Activated CD4-positive, alpha-beta T cell treated with anti-CD3 and anti-CD28 coated beads, Interleukin-2, amount 50 U/mL, for 1 hour (primary cell): ENCODE data around the gene TUBGCP3.

Experiments used
- DNase-seq: peaks from one replicate; pipeline ENCODE4 v3.0.0-alpha.2; 2020

Gene TUBGCP3

DNA sequence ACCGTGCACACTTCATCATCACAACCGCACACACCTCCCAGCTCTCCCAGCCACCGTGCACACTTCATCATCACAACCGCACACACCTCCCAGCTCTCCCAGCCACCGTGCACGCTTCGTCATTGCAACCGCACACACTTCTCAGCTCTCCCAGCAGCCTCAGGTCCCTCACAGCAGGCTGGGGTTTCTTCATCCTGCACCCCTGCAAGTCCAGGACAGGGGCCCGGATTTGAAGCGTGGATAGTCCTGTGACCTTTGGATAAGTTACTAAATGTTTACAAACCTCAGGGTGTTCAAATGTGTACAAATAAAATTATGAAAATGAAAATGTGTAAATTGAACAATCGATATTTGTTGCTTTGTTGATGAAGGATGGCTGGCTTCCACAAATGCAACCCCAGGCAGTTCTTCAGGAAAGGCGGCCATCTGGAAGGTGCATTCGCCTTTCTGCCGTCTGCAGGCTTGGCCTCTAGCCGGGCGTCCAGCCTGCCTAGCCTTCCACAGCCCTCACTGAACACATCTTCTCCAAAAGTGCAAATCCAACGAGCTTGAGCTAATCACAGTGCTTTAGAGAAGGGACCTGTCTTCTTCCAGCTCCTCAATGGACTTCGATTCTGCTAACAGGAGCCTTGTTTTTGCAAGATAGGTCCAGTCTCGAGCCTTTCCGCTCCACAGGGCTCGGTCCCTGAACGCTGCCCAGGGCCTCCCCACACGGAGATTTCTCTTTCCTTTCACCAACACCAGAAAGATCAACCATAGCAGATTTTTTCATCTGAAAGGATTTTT is 137.6 kb downstream of the TUBGCP3 start:
- no peak for DNase-seq

DNA sequence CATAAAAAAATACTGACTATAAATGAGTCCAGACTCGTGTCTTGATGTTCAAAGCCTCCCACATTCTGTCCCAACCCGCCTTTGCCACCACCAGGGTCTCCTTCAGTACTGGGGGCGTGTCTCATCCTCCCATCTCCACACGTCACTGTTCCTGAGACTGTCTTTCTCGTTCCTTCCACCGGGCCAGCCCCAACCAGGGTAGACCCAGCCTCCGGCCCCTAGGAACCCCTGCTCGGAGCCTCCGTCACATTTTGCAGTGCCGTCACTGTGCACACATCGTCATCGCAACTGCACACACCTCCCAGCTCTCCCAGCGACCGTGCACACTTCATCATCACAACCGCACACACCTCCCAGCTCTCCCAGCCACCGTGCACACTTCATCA is 138.4 kb downstream of the TUBGCP3 start:
- no peak for DNase-seq

DNA sequence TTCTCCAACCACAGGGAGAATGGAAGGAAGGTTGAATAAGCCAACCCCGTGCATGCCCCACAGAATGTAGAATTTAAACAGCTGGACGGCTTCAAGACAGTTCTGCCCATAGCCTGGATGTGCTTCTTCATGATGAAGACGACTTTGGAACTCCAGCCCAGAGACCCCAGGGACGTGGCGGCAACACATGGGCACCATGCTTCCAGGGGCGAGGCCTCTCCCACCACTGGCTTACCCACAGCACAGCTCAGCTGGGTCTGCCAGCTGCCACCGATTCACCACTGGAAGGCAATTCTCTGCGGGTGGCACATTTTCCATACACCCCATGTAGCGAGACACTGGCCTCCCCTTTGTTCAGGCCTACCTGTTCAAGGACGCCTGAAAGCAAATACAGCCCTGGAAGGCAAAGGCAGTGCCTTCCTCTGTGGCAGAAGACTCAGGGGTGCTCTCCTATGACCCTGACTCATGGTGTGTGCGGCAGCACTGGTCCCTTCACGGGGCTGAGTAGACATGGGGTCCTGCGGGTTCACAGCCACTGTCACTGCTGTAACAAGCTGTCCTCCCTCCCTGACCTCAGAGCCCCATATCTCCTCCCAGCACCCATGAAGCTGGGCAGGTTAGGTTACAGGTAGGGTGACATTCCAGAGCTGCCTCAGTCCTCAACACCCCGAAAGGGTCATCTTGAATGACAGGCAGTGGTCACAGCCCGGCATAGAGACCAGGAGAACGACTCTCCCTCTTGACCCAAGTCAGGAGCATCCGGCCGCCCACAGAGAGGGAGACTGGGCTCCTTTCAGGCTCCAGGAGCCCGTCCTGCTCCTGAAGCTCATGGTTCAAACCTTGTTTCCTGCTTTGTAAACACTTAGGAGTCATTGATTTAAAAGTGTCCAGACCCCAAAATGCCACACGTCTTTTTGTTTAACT is 139.1 kb downstream of the TUBGCP3 start:
- DNase-seq: no peak

DNA sequence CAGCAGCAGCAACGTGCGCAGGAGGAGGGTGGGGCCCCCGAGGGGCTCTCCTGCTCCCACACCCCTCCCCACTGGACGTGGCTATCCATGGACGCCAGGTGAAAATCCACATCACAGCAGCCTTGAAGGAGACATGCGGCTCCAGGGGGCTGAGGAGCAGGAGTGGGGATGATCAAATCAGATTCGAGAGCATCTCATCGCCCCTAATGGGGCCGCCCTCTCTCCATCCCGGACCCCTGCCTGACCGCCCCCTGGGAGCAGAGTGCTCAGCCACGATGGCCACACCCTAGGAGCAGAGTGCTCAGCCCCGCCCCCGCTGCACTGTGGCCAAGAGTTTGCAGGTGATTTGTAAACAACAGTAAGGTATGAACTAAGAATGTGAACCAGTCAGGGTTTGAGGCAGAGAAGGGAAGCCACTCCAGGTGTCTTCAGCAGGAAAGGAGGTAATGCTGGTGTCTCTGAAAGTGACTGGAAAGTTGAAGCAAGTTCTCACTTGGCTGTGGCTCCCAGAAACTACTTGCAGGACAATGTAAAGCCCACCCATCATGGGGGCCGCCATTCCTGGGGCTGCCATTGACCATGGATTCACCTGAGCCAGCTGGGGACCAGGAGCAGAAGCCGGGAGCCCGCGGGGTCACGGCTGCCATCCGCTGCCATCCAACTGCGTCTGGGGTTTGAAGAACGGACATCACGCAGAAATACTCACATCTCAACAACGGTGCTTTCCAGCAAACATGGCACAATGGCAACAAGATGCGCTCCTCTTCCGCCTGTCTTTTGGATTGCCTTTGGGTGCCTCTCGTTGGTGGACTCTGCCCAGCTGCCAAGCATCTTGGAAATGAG is 140.0 kb downstream of the TUBGCP3 start:
- no peak for DNase-seq

DNA sequence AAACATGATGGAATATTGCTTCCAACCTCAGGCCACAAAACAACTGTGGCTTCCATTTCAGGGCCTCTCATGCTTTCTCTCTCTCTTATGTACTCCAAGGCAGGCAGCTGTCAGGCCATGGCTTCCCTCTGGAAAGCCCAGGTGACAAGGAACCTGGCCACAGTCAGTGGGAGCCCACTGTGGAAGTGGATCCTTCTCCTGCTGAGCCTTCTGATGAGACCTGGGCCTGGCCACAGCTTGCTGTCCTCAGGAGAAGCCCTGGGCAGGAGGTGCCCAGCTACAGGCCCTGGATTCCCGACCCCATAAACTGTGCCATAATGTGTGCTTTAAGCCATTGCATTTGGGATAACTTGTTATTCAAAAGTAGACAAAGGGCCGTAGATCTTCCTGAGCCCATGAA is 140.6 kb downstream of the TUBGCP3 start:
- no peak for DNase-seq

DNA sequence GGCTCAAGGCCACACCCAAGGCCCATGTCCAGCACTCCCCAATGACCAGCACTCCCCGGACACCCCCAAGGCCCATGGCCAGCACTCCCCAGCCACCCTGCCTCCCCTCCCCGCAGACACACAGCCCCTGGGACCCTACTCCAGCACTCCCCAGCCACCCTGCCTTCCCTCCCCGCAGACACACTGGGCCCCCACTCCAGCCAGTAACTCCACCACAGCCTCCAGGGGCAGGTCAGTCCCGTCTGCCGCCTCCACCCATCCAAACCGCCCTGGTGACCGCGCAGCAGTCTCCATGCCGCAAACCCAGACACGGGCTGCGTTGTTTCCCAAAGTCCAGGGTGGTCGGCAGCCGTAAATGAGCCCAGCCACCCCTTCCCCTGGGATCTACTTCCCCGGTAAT is 141.1 kb downstream of the TUBGCP3 start:
- DNase-seq: no peak

DNA sequence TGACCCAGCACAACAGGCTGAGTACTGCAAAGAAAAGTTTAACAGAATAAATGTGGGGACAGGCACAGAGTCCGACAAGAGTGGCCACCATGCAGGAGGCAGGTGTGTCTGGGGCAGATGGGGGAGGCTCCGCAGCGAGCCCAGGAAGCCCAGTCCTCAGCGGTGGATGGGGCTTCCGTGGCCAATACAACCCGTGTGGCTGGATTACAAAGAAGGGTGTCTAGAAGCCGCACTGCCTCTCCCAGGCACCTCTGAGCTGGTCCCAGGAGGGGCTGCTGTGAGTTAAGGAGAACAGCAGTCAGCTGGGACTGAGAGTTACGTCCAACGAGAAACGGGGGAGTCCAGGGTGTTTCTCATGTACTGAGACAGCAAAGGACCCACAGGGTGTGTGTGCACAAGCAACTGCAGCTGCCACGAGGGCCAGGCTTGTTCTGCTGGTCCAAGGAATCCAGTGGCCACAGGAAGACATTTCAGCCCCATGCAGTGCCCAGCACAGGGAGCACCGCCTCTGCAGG is 141.5 kb downstream of the TUBGCP3 start:
- no peak for DNase-seq

DNA sequence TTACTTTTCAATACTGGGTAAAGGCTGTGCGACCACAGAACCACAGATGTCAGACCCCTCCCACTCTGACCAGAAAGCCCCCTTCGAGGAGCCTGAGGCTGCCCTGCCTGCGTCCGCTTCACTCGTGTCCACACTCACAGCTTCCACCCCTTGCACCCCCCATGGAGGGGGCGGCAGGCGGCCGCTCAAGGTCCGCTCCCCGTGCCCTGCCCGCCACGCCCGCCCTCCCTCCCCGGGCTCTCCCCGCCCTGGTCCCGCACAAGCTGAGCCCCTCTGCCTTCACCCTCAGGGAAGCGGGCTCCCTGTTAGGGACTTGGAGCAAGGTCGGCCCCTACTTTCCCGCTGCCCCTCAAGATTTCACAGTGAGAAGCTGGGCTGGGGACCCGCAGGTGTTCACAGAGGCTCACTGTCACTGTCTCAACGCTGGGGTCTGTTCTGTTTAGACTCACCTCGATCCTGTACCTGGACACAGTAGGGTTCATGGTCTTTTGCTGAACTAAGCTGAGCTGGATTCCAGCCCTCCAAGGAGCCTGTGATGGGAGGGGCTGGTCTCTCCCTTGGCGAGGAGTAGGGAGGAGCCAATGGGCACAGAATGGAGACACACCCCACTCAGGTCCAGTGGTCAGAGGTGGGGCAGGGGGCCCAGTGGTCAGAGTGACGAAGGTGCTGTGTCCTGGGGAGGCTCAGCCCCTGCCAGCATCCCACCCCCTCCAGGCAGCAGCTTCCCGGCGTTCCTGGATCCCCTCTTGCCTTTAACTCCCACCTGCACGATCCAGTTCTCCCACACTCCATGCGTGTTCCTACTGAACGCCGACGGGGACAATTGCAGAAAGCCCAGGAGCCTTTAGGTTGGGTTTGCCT is 142.3 kb downstream of the TUBGCP3 start:
- no peak for DNase-seq

DNA sequence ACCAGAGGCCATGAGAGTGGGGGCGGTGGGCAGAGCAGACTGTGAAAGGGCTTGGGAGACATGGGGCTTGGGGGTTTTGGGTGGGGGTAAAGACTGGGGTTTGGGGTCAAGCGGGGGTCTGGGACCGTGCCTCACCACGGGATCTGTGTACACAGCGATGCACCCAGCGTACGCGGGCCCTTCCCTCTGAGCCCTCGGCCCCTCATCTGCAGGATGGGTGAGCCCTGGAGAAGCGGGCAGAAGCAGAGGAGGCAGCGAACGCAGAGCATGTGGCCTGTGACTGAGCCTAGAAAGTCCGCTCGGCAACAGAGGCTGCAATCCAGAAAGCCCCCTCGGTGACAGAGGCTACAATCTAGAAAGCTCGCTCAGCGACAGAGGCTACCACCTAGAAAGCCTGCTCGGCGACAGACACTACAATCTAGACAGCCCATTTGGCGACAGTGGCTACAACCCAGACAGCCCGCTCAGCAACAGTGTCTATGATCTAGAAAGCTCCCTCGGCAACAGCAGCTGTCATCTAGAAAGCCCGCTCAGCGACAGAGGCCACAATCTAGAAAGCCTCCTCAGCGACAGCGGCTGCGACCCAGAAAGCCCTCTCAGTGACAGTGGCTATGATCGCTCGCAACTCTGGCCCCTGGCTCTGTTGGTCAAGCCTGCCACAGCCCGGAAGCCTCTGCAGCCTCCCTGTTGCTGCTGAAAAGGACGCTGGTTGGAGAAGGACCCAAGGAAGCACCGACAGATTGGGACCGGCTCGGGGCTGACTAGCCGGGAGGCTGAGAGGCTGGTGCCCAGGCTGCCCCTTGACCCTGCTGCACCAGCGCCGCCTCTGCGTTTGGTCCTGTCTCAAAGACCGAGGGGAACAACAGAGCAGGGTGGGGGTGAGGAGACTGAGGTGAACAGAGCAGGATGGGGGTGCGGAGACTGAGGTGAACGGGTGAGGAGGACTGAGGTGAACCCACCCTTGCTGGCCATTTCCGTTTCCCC is 143.2 kb downstream of the TUBGCP3 start:
- DNase-seq: no peak

DNA sequence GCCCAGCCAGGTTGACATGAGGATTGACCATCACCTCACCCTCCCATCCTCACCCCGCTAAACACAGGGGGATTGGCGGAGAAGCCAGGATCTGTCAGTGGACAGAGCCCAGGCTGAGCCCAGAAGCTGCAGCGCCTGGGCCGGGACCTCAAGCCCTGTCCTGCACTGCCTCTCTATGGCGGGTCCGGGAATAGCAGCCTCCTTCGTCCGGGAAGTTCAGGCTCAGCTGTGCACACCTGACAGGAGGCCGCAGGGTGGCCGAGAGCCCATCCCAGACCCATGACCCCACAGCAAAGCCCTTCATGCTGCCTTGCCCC is 144.0 kb downstream of the TUBGCP3 start:
- peak; percentile 28 for DNase-seq

DNA sequence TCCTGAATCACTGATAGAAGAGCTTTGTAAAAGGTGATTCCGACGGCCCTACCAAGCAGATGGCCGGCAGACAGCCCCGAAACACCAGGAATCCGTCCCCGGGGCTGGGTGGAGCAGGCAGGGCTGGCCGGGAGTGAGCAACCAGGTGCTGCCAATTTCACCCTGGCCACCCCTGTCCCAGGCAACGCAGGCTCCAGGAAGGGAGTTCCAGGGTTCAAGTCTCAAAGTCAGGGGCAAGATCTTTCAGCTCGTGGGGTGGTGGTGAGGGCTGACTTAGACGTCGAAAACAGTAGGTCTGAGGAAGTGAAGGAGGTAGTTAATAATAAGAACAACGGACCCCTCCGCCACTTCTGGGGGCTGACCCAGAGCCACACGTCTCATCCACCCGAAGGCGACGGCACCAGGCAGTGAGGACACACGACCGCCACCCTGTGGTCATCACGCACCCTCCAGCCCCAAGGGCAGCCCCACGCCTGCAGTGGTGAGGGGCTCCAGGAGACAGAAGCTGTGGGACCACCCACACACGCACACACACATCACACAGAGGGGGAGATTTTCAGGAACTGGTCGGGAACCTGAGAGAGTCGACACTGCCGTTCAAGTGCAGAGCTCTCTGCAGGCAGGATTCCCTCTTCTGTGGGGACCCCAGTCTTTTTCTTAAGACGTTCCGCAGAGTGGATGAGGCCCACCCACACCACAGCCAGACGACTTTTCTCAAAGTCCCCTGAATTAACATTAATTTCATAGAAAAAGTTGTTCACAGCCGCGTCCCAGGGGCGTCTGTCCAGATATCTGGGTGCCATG is 144.6 kb downstream of the TUBGCP3 start:
- DNase-seq: no peak

DNA sequence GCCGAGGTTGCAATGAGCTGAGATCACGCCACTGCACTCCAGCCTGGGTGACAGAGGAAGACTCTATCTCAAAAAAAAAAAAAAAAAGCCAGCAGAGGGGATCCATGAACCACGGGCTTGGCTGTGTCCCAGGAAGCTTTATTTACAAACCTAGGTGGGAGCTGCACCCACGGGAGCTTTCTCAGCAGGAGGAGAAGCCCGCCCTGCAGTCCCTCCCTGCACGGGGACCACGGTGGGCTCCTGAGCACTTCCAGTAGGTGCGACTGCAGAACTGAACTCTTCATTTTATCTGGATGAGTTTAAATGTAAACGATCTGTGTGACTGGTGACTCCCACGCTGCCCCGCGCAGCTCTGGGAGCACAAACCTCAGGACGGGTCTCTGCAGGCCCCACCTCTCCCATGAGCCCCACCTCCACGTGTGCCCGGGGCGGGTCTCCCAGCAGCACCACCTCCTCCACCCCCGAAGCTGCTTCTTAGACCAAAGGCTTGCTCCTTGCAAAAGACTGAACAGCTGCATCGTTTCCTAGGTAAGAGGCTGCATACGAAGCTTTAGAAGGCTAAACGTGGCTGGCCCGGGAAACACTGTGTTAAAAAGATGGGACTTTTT is 145.4 kb downstream of the TUBGCP3 start:
- no peak for DNase-seq

DNA sequence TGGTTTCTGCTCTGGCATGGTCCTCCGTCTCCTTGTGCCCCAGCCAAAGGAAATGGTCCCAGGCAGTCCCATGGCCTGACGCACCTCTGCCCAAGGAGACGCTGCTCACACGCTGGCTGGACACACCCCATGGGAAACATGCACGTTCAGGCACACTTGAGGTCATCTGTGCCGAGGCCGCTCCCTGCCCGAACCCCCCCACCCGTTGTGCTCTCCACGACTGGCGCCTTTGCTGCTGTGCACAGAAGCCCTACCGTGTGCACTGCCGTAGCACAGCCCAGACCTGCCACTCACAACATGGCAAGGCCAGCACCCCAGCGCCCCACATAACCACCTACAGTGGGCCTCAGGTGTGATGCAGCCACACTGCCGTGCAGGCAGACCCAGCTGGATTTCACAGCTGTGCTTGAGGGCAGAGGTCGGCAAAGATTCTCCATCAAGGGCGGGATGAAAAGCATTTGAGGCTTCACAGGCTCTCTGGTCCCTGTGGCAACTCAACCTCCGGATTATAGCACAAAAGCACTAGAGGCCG is 146.1 kb downstream of the TUBGCP3 start:
- no peak for DNase-seq

DNA sequence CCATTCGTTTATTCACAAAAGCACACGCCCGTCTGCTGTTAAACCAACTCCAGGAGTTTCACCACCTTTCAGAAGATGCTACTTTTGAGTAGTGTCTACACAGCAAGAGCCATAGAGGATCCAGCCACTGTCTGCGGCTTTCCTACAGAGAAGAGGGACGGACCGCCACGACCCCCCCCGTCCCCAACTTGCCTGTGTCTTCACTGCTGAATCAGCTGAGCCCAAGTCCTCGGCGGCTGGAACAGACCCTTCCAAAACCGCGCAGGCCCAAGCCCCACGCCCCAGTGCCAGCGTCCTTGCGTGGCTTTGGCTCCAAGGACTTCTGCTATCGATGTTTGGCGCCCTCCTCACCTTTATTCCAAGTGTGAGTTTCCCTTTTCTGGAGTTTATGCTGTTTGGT is 146.7 kb downstream of the TUBGCP3 start:
- no peak for DNase-seq

DNA sequence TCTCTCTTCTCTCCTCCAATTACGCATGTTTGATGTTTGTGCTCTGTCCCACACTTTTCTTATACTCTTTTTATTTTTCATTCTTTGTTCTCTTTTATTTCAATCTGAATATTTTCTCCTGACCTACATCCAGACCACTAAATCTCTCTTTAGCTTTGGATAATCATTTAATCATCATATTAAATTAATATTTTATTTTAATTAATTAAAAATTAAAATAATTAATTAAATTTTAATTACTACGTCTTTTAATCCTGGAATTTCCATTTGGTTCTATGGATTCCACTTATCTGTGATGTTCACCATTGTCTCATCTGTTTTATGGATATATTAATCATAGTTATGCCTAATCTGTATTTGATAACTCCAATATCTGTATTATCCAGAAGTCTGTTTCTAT is 149.4 kb downstream of the TUBGCP3 start:
- DNase-seq: no peak

DNA sequence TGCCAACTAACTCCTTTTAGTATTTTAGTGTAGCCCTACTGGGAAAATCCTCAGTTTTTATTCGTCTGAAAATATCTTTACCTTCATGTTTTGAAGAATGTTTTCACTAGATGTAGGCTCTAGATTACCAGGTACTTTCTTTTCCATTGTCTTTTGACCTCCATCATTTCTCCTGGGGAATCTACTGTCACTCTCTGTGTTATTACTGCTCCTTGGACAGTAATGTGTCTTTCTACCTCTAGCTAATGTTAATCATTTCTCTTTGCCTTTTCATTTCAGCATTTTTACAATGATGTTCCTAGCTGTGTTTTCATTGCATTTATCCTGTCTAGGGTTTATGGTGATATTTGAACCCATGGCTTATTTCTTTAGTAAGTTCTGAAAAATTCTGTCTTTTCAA is 149.9 kb downstream of the TUBGCP3 start:
- DNase-seq: no peak

DNA sequence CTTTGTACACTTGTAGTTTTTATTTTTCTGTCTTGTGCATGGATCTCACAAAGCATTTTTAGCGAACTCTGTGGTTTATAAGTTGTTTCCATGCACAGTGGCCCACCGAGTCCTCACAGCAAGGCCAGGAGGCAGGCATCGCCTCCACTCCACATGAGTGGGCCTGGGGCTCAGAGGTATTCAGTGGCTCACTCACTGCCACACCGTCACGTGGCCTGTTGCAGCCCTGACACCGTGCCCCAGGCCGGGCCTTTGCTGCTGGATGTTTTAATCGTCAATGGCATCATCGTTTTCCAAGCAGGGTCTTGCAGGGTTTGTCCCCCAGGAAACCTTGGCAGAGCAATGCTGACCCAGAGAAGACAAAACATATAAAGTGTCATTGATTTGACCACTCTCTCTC is 152.0 kb downstream of the TUBGCP3 start:
- no peak for DNase-seq
